Endothelial cell of umbilical vein (primary cell): Measurements from ENCODE around the gene XIRP1. TPM values are rescaled to one million over a fixed set of nuclear protein-coding genes. Genes with fewer than 3 reads are reported as not detected.

ENCODE experiments used
- BruUV-seq: library from RNA; stranded (reverse); fragments of 400-500 nt; replicated peaks from 2 replicates; lab custom pipeline; 2021; lab: Mats Ljungman, UMichigan
- CTCF ChIA-PET: fragments of 300-600, 350-600 bp; sonication (Branson Sonifier 250); formaldehyde crosslinking; loops from one replicate; lab custom pipeline; 2021; ENCODE audit warnings: antibody characterized with exemption, inconsistent platforms; lab: Charles Lee
- POLR2A ChIA-PET: fragments of 300-600, 350-600 bp; sonication (Branson Sonifier 250); formaldehyde crosslinking; loops from one replicate; lab custom pipeline; 2021; ENCODE audit warnings: antibody characterized with exemption, inconsistent platforms; lab: Charles Lee
- DNase-seq: peaks from one replicate; pipeline ENCODE4 v3.0.0-alpha.2; 2011; ENCODE audit warnings: low read depth, low spot score
- FAIRE-seq: peaks from 2 replicates; lab custom pipeline; 2011; peaks lifted over from hg19 to GRCh38; lab: Jason Lieb, UNC
- H2AFZ ChIP-seq: 2 replicates; pipeline ENCODE4 v1.6.0; 2012; ENCODE audit warnings: low read depth, low read length, control low read depth, inconsistent platforms
- H3K27ac ChIP-seq: 2 replicates; pipeline ENCODE4 v1.5.1; 2011; ENCODE audit warnings: low read depth, mild to moderate bottlenecking, control low read depth, low read length, moderate library complexity; ENCODE audit not compliant: insufficient read depth
- H3K27me3 ChIP-seq, 2 experiments: 2 replicates each; pipeline versions ENCODE4 v1.6.0 to v1.6.1; 2011; ENCODE audit warnings: low read length in 2 of 2, mixed read lengths in 1 of 2; ENCODE audit not compliant: control insufficient read depth in 2 of 2, insufficient read depth in 2 of 2
- H3K36me3 ChIP-seq, 2 experiments: 2 replicates in 1 of 2; 3 replicates in 1 of 2; pipeline ENCODE4 v1.5.1; 2011; ENCODE audit warnings: low read length in 2 of 2, mild to moderate bottlenecking in 1 of 2, moderate library complexity in 1 of 2; ENCODE audit not compliant: control insufficient read depth in 2 of 2, insufficient read depth in 2 of 2; ENCODE audit errors: extremely low read depth in 1 of 2
- H3K4me1 ChIP-seq: 3 replicates; pipeline ENCODE4 v1.5.1; 2011; ENCODE audit warnings: mild to moderate bottlenecking, low read length; ENCODE audit not compliant: control insufficient read depth, insufficient read depth; ENCODE audit errors: extremely low read depth
- H3K4me2 ChIP-seq: 2 replicates; pipeline ENCODE4 v1.6.1; 2011; ENCODE audit warnings: low read length, control low read depth, mixed read lengths; ENCODE audit not compliant: insufficient read depth
- H3K4me3 ChIP-seq, 3 experiments: fragments of 200-600 bp in 1 of 3; sonication (generic), shearing (Covaris generic) in 1 of 3; replicated peaks in 1 of 3; 2 replicates each; pipeline ENCODE4 v1.5.1; 2011 to 2016; ENCODE audit warnings: control low read depth in 3 of 3, low read length in 3 of 3, mild to moderate bottlenecking in 2 of 3, inconsistent platforms in 1 of 3, low read depth in 1 of 3, moderate library complexity in 1 of 3; ENCODE audit not compliant: insufficient read depth in 1 of 3
- H3K79me2 ChIP-seq: 2 replicates; pipeline ENCODE4 v1.6.0; 2012; ENCODE audit warnings: low read length, inconsistent platforms; ENCODE audit not compliant: control insufficient read depth, insufficient read depth
- H3K9ac ChIP-seq: replicated peaks from 2 replicates; pipeline ENCODE3; 2011; ENCODE audit warnings: low read length, control low read depth; ENCODE audit not compliant: insufficient read depth; ENCODE audit errors: extremely low read depth
- H3K9me1 ChIP-seq: replicated peaks from 3 replicates; pipeline ENCODE4 v1.6.0; 2011; ENCODE audit warnings: mild to moderate bottlenecking, low read length; ENCODE audit not compliant: control insufficient read depth, insufficient read depth; ENCODE audit errors: extremely low read depth
- H3K9me3 ChIP-seq: replicated peaks from 2 replicates; pipeline ENCODE4 v1.5.1; 2012; ENCODE audit warnings: low read length, inconsistent platforms; ENCODE audit not compliant: control insufficient read depth, insufficient read depth
- H4K20me1 ChIP-seq: replicated peaks from 2 replicates; pipeline ENCODE3; 2011; ENCODE audit warnings: mild to moderate bottlenecking, low read length; ENCODE audit not compliant: control insufficient read depth, insufficient read depth; ENCODE audit errors: extremely low read depth
- EZH2 ChIP-seq: IDR thresholded peaks from 2 replicates; pipeline ENCODE4 v1.6.1; 2012; ENCODE audit warnings: borderline replicate concordance, low read depth, mild to moderate bottlenecking, moderate library complexity, low read length, inconsistent platforms; ENCODE audit not compliant: severe bottlenecking
- FOS ChIP-seq: IDR thresholded peaks from 2 replicates; pipeline ENCODE4 v1.6.1; 2011; ENCODE audit warnings: mild to moderate bottlenecking, low read length, moderate library complexity, borderline replicate concordance; ENCODE audit not compliant: insufficient read depth
- MYC ChIP-seq: IDR thresholded peaks from one replicate; pipeline ENCODE4 v1.6.1; 2011; ENCODE audit warnings: mild to moderate bottlenecking, low read depth, low read length
- POLR2A ChIP-seq: IDR thresholded peaks from 2 replicates; pipeline ENCODE4 v1.6.1; 2012; ENCODE audit warnings: low read depth, mild to moderate bottlenecking, control low read depth, low read length
- POLR2AphosphoS5 ChIP-seq: IDR thresholded peaks from 2 replicates; pipeline ENCODE4 v1.6.1; 2012; ENCODE audit warnings: low read depth, mild to moderate bottlenecking, control low read depth, low read length, moderate library complexity; ENCODE audit not compliant: insufficient read depth
- dilution Hi-C: fragments of 300-500 bp; cut with MboI; formaldehyde crosslinking; loops from one replicate; pipeline ENCODE4 v1.15.0; 2019; ENCODE audit warnings: low sequenced_read_pairs; ENCODE audit not compliant: extremely low pct_ligation_motif_present
- intact Hi-C: fragments of 100-400 bp; cut with micrococcal nuclease; formaldehyde crosslinking; loops from one replicate; pipeline ENCODE4 v1.10.0; 2022
- polyA plus RNA-seq, 4 experiments: library from polyadenylated mRNA; depleted of rRNA in 3 of 4; stranded (reverse) in 3 of 4; unstranded in 1 of 4; fragments of >200 nt; gene quantifications; 2 replicates each; pipeline versions ENCODE4 v1.2.1 to v1.2.3, GENCODE V29; 2011 to 2012; ENCODE audit warnings: missing spikeins in 1 of 4
- total RNA-seq: library from RNA; stranded (reverse); gene quantifications from 2 replicates; pipeline ENCODE4 v1.2.3, GENCODE V29; 2021
- TF ChIP-seq, protein P1 (sequence below), 2 donors: IDR thresholded peaks; 1 replicate in 1 of 2; 2 replicates in 1 of 2; pipeline ENCODE4 v1.5.1; 2011; ENCODE audit warnings: low read length in 2 of 2, mild to moderate bottlenecking in 2 of 2, moderate library complexity in 2 of 2, control low read depth in 1 of 2, inconsistent platforms in 1 of 2, low read depth in 1 of 2; ENCODE audit not compliant: insufficient read depth in 1 of 2; ENCODE audit errors: extremely low read depth in 1 of 2
- TF ChIP-seq, protein P2 (sequence below): IDR thresholded peaks from 2 replicates; pipeline ENCODE4 v1.6.1; 2011; ENCODE audit not compliant: insufficient read depth, insufficient read length

XIRP1 gene
- total and polyA plus RNA-seq, 2 donors (not counting 3 experiments of a cell fraction or from before 2014, with no cell fraction given): not detected

DNA sequence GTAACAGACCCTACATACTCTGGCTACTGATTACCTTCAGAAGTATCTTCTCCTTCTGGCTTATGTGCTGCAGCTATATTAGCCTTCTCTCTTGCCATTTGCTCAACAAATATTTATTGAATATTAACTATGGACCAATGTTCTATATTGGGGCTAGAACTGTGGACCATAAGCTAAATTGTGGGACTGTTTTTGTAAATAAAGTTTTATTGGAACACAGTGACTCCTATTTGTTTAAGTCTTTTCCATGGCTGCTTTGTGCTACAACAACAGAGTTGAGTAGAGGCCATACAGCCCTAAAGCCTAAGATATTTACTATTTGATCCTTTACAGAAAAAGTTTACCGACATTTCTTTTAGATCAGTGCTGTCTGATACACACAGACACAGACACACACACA, 20.3 kb upstream of the XIRP1 start:
- FAIRE-seq: no peak
- Histone ChIP-seq H3K4me1 (no peaks in the 10 kb centered on the region), H3K9me3 (no peaks in the 10 kb centered on the region), H3K9me1 (no peaks in the 10 kb centered on the region), H2AFZ (no peak overlapping the region), H3K27me3 (peaks cover 3 to 9% of the 10 kb centered on the region in 2 experiments), H4K20me1 (no peaks in the 10 kb centered on the region), H3K27ac (no peak overlapping the region), H3K9ac (no peak overlapping the region), H3K36me3 (no peaks in the 10 kb centered on the region), H3K79me2 (no peaks in the 10 kb centered on the region), H3K4me3 (no peak overlapping the region), H3K4me2 (no peak overlapping the region)
- DNase-seq: no peak
- ChIA-PET CTCF (interaction anchor here (1.0 to 1.7 kb wide), 4 partner anchors 10 to 79 kb away, joined by 3 to 6 read pairs (median 4); no protein-coding TSS in a partner anchor), POLR2A (no interaction called here)
- TF ChIP-seq FOS (no peak), POLR2A (no peak), EZH2 (no peak), MYC (no peak), POLR2AphosphoS5 (no peak)
- TF ChIP-seq, protein P1, sequence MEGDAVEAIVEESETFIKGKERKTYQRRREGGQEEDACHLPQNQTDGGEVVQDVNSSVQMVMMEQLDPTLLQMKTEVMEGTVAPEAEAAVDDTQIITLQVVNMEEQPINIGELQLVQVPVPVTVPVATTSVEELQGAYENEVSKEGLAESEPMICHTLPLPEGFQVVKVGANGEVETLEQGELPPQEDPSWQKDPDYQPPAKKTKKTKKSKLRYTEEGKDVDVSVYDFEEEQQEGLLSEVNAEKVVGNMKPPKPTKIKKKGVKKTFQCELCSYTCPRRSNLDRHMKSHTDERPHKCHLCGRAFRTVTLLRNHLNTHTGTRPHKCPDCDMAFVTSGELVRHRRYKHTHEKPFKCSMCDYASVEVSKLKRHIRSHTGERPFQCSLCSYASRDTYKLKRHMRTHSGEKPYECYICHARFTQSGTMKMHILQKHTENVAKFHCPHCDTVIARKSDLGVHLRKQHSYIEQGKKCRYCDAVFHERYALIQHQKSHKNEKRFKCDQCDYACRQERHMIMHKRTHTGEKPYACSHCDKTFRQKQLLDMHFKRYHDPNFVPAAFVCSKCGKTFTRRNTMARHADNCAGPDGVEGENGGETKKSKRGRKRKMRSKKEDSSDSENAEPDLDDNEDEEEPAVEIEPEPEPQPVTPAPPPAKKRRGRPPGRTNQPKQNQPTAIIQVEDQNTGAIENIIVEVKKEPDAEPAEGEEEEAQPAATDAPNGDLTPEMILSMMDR (IDR thresholded peaks at IDR 0.05; ENCODE audit: extremely low read depth in 1 of 2, insufficient read depth in 1 of 2, low read depth in 1 of 2, low read length in 2 of 2): no peak
- TF ChIP-seq, protein P2, sequence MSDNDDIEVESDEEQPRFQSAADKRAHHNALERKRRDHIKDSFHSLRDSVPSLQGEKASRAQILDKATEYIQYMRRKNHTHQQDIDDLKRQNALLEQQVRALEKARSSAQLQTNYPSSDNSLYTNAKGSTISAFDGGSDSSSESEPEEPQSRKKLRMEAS: no peak
- dilution Hi-C loops (no loop called here), intact Hi-C loops (no loop called here)
- no TSS peak for BruUV-seq
